ENCODE measurements around the gene AMACR. TPM values are rescaled to one million over a fixed set of nuclear protein-coding genes. Genes with fewer than 3 reads are reported as not detected.
"Not testable (repeated sequence)": the region's sequence is repeated elsewhere in the genome, so short reads cannot be mapped to it uniquely, and the experiment has no call there.

AMACR gene
- total and polyA plus RNA-seq, 2 experiments from 2014 or later = 68.6 to 92.4 TPM

GRCh38 chr5:33964132-33964700 lies 43.6 kb downstream of the AMACR start:
- Histone ChIP-seq H3K9me2 (replicated peaks; ENCODE audit: insufficient read depth) (no peaks in the 10 kb centered on the region), H3K4me2 (no peak overlapping the region), H4K20me1 (ENCODE audit: insufficient read depth, poor library complexity, severe bottlenecking) (no peaks in the 10 kb centered on the region), H3K27me3 (no peaks in the 10 kb centered on the region), H3K36me3 (replicated peaks; ENCODE audit: insufficient read depth, low read depth) (no peaks in the 10 kb centered on the region), H3K27ac (no peak overlapping the region), H3K4me1 (ENCODE audit: insufficient read depth) (no peaks in the 10 kb centered on the region), H3K9me3 (ENCODE audit: low read depth) (no peaks in the 10 kb centered on the region), H2AFZ (no peak overlapping the region), H3K79me2 (no peaks in the 10 kb centered on the region), H3K4me3 (no peak overlapping the region)
- no peak for DNase-seq (ENCODE audit: low spot score)
- 80% methylated on average over 2 of the region's 2 CpGs for WGBS (ENCODE audit: low lambda C conversion rate, missing lambda C conversion rate)
- TF ChIP-seq EZH2 (IDR thresholded peaks at IDR 0.05; ENCODE audit: borderline replicate concordance) = no peak
- no peak for TF ChIP-seq EZH2phosphoT487 (IDR thresholded peaks at IDR 0.05; ENCODE audit: low read depth, severe bottlenecking, unreplicated experiment)
- TF ChIP-seq, protein P1, sequence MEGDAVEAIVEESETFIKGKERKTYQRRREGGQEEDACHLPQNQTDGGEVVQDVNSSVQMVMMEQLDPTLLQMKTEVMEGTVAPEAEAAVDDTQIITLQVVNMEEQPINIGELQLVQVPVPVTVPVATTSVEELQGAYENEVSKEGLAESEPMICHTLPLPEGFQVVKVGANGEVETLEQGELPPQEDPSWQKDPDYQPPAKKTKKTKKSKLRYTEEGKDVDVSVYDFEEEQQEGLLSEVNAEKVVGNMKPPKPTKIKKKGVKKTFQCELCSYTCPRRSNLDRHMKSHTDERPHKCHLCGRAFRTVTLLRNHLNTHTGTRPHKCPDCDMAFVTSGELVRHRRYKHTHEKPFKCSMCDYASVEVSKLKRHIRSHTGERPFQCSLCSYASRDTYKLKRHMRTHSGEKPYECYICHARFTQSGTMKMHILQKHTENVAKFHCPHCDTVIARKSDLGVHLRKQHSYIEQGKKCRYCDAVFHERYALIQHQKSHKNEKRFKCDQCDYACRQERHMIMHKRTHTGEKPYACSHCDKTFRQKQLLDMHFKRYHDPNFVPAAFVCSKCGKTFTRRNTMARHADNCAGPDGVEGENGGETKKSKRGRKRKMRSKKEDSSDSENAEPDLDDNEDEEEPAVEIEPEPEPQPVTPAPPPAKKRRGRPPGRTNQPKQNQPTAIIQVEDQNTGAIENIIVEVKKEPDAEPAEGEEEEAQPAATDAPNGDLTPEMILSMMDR (IDR thresholded peaks at IDR 0.05; ENCODE audit: poor library complexity) = no peak

- H4K20me1 ChIP-seq (ENCODE audit: insufficient read depth, poor library complexity, severe bottlenecking) = no peaks in the 10 kb centered on the region
- no peaks in the 10 kb centered on the region for H3K27me3 ChIP-seq
- H2AFZ ChIP-seq = no peak overlapping the region
- H3K9me2 ChIP-seq (replicated peaks; ENCODE audit: insufficient read depth) = no peaks in the 10 kb centered on the region
- H3K79me2 ChIP-seq = no peaks in the 10 kb centered on the region
- no peak for DNase-seq (ENCODE audit: low spot score)
- H3K27ac ChIP-seq = no peak overlapping the region
- WGBS (ENCODE audit: low lambda C conversion rate, missing lambda C conversion rate) = 70% methylated on average over 2 of the region's 2 CpGs
- no peaks in the 10 kb centered on the region for H3K9me3 ChIP-seq (ENCODE audit: low read depth)
- no peak overlapping the region for H3K4me3 ChIP-seq
- TF ChIP-seq, protein P1 (IDR thresholded peaks at IDR 0.05; ENCODE audit: poor library complexity) = no peak
- TF ChIP-seq EZH2 (IDR thresholded peaks at IDR 0.05; ENCODE audit: borderline replicate concordance) (no peak), EZH2phosphoT487 (IDR thresholded peaks at IDR 0.05; ENCODE audit: low read depth, severe bottlenecking, unreplicated experiment) (no peak)
- no peaks in the 10 kb centered on the region for H3K36me3 ChIP-seq (replicated peaks; ENCODE audit: insufficient read depth, low read depth)
- no peaks in the 10 kb centered on the region for H3K4me1 ChIP-seq (ENCODE audit: insufficient read depth)
- no peak overlapping the region for H3K4me2 ChIP-seq
These were observed 49.7 kb downstream of the AMACR start for GRCh38 chr5:33958176-33958575.

DNA sequence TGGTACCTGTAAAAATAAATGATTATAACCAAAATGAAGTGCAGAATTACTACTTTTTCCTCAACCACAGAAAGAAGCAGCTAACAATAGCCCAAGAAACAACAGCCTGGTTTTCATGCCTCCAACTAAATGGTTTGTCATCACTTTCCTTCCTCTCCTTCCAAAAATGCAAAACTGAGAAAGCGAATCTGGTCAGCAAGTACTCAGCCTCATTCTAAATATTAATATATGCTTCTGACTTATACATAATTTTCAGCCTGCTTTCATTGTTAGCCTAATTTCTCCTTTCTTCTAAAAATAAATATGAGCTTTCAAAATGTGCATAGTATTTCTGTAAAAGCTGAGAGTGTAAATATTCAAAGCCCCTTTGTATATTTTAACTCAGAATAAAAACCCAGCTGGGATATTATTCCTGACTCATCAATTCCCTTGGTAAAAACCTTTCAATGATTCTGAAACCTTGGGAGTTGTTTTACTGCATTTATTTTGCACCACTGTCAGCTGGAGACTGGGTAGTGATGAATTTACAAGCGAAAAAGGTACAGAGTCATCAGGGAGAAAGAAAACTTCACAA lies 50.2 kb downstream of the AMACR start:
- Histone ChIP-seq H3K4me3 (no peak overlapping the region), H3K36me3 (replicated peaks; ENCODE audit: insufficient read depth, low read depth) (no peaks in the 10 kb centered on the region), H3K4me1 (ENCODE audit: insufficient read depth) (no peaks in the 10 kb centered on the region), H4K20me1 (ENCODE audit: insufficient read depth, poor library complexity, severe bottlenecking) (no peaks in the 10 kb centered on the region), H3K9me3 (ENCODE audit: low read depth) (no peaks in the 10 kb centered on the region), H3K27me3 (no peaks in the 10 kb centered on the region), H3K27ac (no peak overlapping the region), H3K4me2 (no peak overlapping the region), H3K79me2 (no peaks in the 10 kb centered on the region), H2AFZ (no peak overlapping the region), H3K9me2 (replicated peaks; ENCODE audit: insufficient read depth) (no peaks in the 10 kb centered on the region)
- 63% methylated on average over 2 of the region's 2 CpGs for WGBS (ENCODE audit: low lambda C conversion rate, missing lambda C conversion rate)
- DNase-seq (ENCODE audit: low spot score) = no peak
- no peak for TF ChIP-seq EZH2 (IDR thresholded peaks at IDR 0.05; ENCODE audit: borderline replicate concordance)
- TF ChIP-seq, protein P1 (IDR thresholded peaks at IDR 0.05; ENCODE audit: poor library complexity) = no peak
- no peak for TF ChIP-seq EZH2phosphoT487 (IDR thresholded peaks at IDR 0.05; ENCODE audit: low read depth, severe bottlenecking, unreplicated experiment)

- not testable (repeated sequence) for H3K27ac ChIP-seq; H3K4me3 ChIP-seq; H3K9me2 ChIP-seq (replicated peaks; ENCODE audit: insufficient read depth); H3K4me2 ChIP-seq; H4K20me1 ChIP-seq (ENCODE audit: insufficient read depth, poor library complexity, severe bottlenecking); H3K36me3 ChIP-seq (replicated peaks; ENCODE audit: insufficient read depth, low read depth); DNase-seq (ENCODE audit: low spot score); H2AFZ ChIP-seq; H3K27me3 ChIP-seq; H3K9me3 ChIP-seq (ENCODE audit: low read depth); H3K4me1 ChIP-seq (ENCODE audit: insufficient read depth); H3K79me2 ChIP-seq
- WGBS (ENCODE audit: low lambda C conversion rate, missing lambda C conversion rate) = 100% methylated on average over 4 of the region's 5 CpGs
These were observed 55.7 kb downstream of the AMACR start for GRCh38 chr5:33952175-33952574.

Data from hepatocyte (in vitro differentiated cells).